B cell (primary cell): Measurements from ENCODE around the gene OS9. TPM values are rescaled to one million over a fixed set of nuclear protein-coding genes. Genes with fewer than 3 reads are reported as not detected.

Experiments used
- ATAC-seq: fragments of 200-7000 bp; cut with Tn5 transposase; one replicate; pipeline ENCODE4 v1.10.0; 2021; ENCODE audit warnings: low read depth, mild to moderate bottlenecking, moderate number of reproducible peaks, moderate library complexity
- CTCF ChIA-PET: fragments of 350-600 bp; sonication (Branson Sonifier 250); formaldehyde crosslinking; loops from one replicate; lab custom pipeline; 2021; ENCODE audit warnings: antibody characterized with exemption, inconsistent platforms; lab: Charles Lee
- POLR2A ChIA-PET: fragments of 350-600 bp; sonication (Branson Sonifier 250); formaldehyde crosslinking; loops from one replicate; lab custom pipeline; 2021; ENCODE audit warnings: antibody characterized with exemption; lab: Charles Lee
- DNase-seq: peaks from one replicate; pipeline ENCODE4 v3.0.0; 2013
- H2AFZ ChIP-seq: 2 replicates; pipeline ENCODE4 v1.6.1; 2012; ENCODE audit warnings: mild to moderate bottlenecking, low read depth, low read length; ENCODE audit not compliant: insufficient read depth, poor library complexity, severe bottlenecking
- H3K27ac ChIP-seq, 2 donors: 1 replicate in 1 of 2; 2 replicates in 1 of 2; pipeline ENCODE4 v1.5.1; 2012 to 2013; ENCODE audit warnings: low read length in 2 of 2, mild to moderate bottlenecking in 2 of 2, moderate library complexity in 1 of 2
- H3K27me3 ChIP-seq, 4 experiments: fragments of 200-600 bp in 1 of 4; sonication (generic) in 1 of 4; replicated peaks in 1 of 4; 1 replicate in 2 of 4; 2 replicates in 2 of 4; pipeline versions ENCODE4 v1.6.1 to v1.7.0; 2013 to 2016; ENCODE audit warnings: low read length in 3 of 4, mild to moderate bottlenecking in 2 of 4, mixed read lengths in 1 of 4, moderate library complexity in 1 of 4; ENCODE audit not compliant: insufficient read depth in 4 of 4, control insufficient read depth in 3 of 4; ENCODE audit errors: control extremely low read depth in 1 of 4
- H3K36me3 ChIP-seq, 2 experiments: replicated peaks in 1 of 2; 1 replicate in 1 of 2; 2 replicates in 1 of 2; pipeline versions ENCODE4 v1.6.1 to v1.7.1; 2013; ENCODE audit warnings: low read length in 1 of 2; ENCODE audit not compliant: insufficient read depth in 2 of 2, control insufficient read depth in 1 of 2; ENCODE audit errors: control extremely low read depth in 1 of 2, extremely low read depth in 1 of 2
- H3K4me1 ChIP-seq, 2 donors: fragments of 200-600 bp in 1 of 2; sonication (generic) in 1 of 2; 1 replicate in 1 of 2; 2 replicates in 1 of 2; pipeline versions ENCODE4 v1.5.1 to v1.6.1; 2013 to 2017; ENCODE audit warnings: low read length in 2 of 2; ENCODE audit not compliant: control insufficient read depth in 2 of 2, insufficient read depth in 2 of 2
- H3K4me2 ChIP-seq: replicated peaks from 2 replicates; pipeline ENCODE3; 2012; ENCODE audit warnings: mild to moderate bottlenecking, low read depth, low read length; ENCODE audit not compliant: poor library complexity, severe bottlenecking
- H3K4me3 ChIP-seq, 5 experiments: fragments of 200-600 bp in 1 of 5; sonication (generic) in 1 of 5; 1 replicate in 3 of 5; 2 replicates in 2 of 5; pipeline versions ENCODE4 v1.5.1 to v1.7.0; 2011 to 2016; ENCODE audit warnings: low read length in 4 of 5, mild to moderate bottlenecking in 4 of 5, low read depth in 2 of 5, control low read depth in 1 of 5, moderate library complexity in 1 of 5; ENCODE audit not compliant: insufficient read depth in 1 of 5; ENCODE audit errors: control extremely low read depth in 1 of 5, extremely low read depth in 1 of 5
- H3K79me2 ChIP-seq: fragments of 200-600 bp; sonication (generic); one replicate; pipeline ENCODE4 v1.6.0; 2016; ENCODE audit warnings: low read length; ENCODE audit not compliant: control insufficient read depth, insufficient read depth
- H3K9ac ChIP-seq: fragments of 200-600 bp; sonication (generic); 2 replicates; pipeline ENCODE4 v1.6.1; 2017; ENCODE audit warnings: mild to moderate bottlenecking, low read length, moderate library complexity
- H3K9me3 ChIP-seq, 3 donors: one replicate each; pipeline versions ENCODE4 v1.6.1 to v1.7.1; 2013; ENCODE audit warnings: low read length in 2 of 3; ENCODE audit not compliant: control insufficient read depth in 2 of 3, insufficient read depth in 1 of 3; ENCODE audit errors: control extremely low read depth in 1 of 3
- H4K20me1 ChIP-seq: 2 replicates; pipeline ENCODE4 v1.6.0; 2012; ENCODE audit warnings: mild to moderate bottlenecking, low read length; ENCODE audit not compliant: insufficient read depth, control insufficient read depth, poor library complexity, severe bottlenecking
- H3K27ac Mint-ChIP-seq: one replicate; pipeline ENCODE4 v1.8.0; 2021; ENCODE audit warnings: mixed read lengths
- H3K27me3 Mint-ChIP-seq: one replicate; pipeline ENCODE4 v1.8.0; 2021; ENCODE audit warnings: mixed read lengths
- H3K4me1 Mint-ChIP-seq: one replicate; pipeline ENCODE4 v1.8.0; 2021; ENCODE audit warnings: mixed read lengths
- H3K4me3 Mint-ChIP-seq: one replicate; pipeline ENCODE4 v1.8.0; 2021; ENCODE audit warnings: mixed read lengths
- H3K9me3 Mint-ChIP-seq: one replicate; pipeline ENCODE4 v1.8.0; 2022; ENCODE audit warnings: mixed read lengths; ENCODE audit not compliant: insufficient read depth
- EZH2 ChIP-seq: IDR thresholded peaks from 2 replicates; pipeline ENCODE4 v1.6.1; 2012; ENCODE audit warnings: borderline replicate concordance, low read depth, mild to moderate bottlenecking, moderate library complexity, low read length; ENCODE audit not compliant: insufficient read depth, poor library complexity, severe bottlenecking
- WGBS: methylation state at CpG from one replicate; pipeline ENCODE4 v1.1.5; 2013; ENCODE audit warnings: missing lambda C conversion rate; ENCODE audit not compliant: insufficient coverage; 5-methylcytosine and 5-hydroxymethylcytosine counted together
- intact Hi-C: fragments of 100-400 bp; cut with micrococcal nuclease; formaldehyde crosslinking; loops from one replicate; pipeline ENCODE4 v1.10.0; 2022
- polyA plus RNA-seq: library from polyadenylated mRNA; depleted of rRNA; stranded (reverse); fragments of >200 nt; gene quantifications from 2 replicates; pipeline ENCODE4 v1.2.3, GENCODE V29; 2012
- total RNA-seq, 2 donors: library from RNA; stranded (reverse); fragments of 120-200 nt in 1 of 2; gene quantifications; 1 replicate in 1 of 2; 2 replicates in 1 of 2; pipeline versions ENCODE4 v1.2.3 to v1.2.4, GENCODE V29; 2013 to 2022
- TF ChIP-seq, protein P1 (sequence below): fragments of 200-600 bp; IDR thresholded peaks from one replicate; pipeline ENCODE4 v1.8.0; 2022; ENCODE audit warnings: antibody characterized with exemption, mild to moderate bottlenecking

The OS9 gene
- total and polyA plus RNA-seq, 2 donors (not counting 1 experiment from before 2014, with no cell fraction given), result 182 to 234 TPM

DNA sequence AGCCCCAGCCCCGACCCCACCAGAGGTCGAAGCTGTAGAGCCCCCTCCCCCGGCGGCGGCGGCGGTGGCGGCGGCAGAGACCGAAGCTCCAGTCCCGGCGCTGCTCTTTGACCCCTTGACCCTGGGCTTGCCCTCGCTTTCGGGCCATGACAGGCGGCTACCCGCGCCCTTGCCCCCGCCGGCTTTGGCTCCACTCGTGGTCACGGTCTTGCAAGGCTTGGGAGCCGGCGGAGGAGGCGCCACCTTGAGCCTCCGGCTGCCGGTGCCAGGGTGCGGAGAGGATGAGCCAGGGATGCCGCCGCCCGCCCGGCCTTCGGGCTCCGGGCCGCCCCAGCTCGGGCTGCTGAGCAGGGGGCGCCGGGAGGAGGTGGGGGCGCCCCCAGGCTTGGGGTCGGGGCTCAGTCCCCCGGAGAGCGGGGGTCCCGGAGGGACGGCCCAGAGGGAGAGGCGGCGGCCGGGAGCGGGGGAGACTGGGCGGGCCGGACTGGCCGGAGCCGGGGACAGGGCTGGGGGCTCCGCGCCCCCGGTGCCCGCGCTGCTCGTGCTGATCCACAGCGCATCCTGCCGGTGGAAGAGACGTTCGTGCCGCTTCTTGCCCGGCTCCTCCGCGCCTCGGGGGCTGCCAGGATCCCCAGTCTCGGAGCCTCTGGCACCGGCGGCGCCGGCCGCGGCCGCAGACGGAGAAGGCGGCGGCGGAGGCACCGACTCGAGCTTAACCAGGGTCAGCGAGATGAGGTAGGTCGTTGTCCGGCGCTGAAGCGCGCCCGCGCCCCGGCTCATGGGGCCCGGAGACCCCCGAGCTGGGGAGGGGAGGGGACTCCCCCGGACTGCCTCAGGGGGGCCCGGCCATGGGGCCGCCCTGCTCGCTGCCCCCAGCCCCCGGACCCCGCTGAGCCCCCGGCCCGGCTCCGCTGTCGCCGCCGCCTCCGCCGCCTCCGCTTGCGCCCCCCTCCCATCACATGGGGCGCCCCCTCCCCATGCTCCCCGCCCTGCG, 43.8 kb downstream of the OS9 start:
- Mint-ChIP-seq H3K9me3 (no peaks in the 10 kb centered on the region), H3K27me3 (no peaks in the 10 kb centered on the region), H3K4me1 (peaks cover 33% of the 10 kb centered on the region), H3K4me3 (no peak overlapping the region), H3K27ac (no peak overlapping the region)
- Histone ChIP-seq H3K4me3 (no peak overlapping the region), H3K4me1 (peaks cover 31 to 38% of the 10 kb centered on the region in 2 donors), H2AFZ (no peak overlapping the region), H3K79me2 (peaks cover 56% of the 10 kb centered on the region), H3K4me2 (no peak overlapping the region), H3K36me3 (peaks cover 0 to 48% of the 10 kb centered on the region in 2 experiments), H4K20me1 (peaks cover 57% of the 10 kb centered on the region), H3K27ac (no peak overlapping the region), H3K27me3 (no peaks in the 10 kb centered on the region), H3K9me3 (no peaks in the 10 kb centered on the region), H3K9ac (no peak overlapping the region)
- WGBS, result 96% methylated on average over 92 of the region's 110 CpGs
- no peak for ATAC-seq
- intact Hi-C loops, result no loop called here
- TF ChIP-seq EZH2, result no peak
- TF ChIP-seq, protein P1, sequence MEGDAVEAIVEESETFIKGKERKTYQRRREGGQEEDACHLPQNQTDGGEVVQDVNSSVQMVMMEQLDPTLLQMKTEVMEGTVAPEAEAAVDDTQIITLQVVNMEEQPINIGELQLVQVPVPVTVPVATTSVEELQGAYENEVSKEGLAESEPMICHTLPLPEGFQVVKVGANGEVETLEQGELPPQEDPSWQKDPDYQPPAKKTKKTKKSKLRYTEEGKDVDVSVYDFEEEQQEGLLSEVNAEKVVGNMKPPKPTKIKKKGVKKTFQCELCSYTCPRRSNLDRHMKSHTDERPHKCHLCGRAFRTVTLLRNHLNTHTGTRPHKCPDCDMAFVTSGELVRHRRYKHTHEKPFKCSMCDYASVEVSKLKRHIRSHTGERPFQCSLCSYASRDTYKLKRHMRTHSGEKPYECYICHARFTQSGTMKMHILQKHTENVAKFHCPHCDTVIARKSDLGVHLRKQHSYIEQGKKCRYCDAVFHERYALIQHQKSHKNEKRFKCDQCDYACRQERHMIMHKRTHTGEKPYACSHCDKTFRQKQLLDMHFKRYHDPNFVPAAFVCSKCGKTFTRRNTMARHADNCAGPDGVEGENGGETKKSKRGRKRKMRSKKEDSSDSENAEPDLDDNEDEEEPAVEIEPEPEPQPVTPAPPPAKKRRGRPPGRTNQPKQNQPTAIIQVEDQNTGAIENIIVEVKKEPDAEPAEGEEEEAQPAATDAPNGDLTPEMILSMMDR, result no peak
- ChIA-PET POLR2A (interaction anchor here (0.6 kb wide), 1 partner anchor 65 kb away, joined by 3 read pairs; no protein-coding TSS in a partner anchor), CTCF (no interaction called here)
- DNase-seq, result no peak
